GM19193 (cell line): ENCODE results near the gene COL27A1.

Source experiments
- POLR2A ChIP-seq: IDR thresholded peaks from 4 replicates; pipeline ENCODE4 v1.6.1; 2011; ENCODE audit not compliant: insufficient read depth, insufficient read length; ENCODE audit errors: extremely low read depth

Gene COL27A1

DNA sequence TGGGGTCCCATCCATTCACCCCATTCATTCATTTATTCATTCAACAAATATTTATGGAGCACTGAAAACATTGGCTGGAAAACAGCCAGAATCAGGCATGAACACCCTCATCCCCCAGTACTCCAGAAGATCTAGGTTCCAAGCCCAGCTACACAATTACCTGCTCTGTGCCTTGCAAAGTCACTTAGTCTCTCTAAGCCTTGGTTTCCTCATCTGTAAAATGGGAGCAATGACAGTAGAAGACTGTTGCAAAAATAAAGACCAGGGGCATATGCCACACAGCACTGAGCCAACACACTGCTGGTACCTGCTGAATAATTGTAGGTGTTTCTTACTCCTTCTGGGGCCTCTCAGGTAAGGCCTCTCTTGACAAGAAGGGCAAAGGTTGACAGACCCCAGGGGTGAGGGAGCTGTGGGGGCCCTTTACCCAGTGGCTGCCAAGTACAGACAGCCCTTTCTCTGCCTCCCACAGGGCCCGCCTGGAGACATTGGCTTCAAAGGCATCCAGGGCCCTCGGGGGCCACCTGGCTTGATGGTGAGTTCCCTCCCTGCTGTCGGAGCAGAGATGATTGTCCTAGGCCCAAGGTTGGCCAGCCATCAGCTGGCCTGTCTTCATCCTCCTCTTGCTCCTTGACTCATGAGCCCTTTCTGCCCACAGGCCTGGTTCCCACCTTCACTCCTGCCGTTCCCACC lies 145.0 kb downstream of the COL27A1 start:
- TF ChIP-seq POLR2A, result no peak

GRCh38 chr9:114300846-114301797 lies 145.8 kb downstream of the COL27A1 start:
- no peak for TF ChIP-seq POLR2A

DNA sequence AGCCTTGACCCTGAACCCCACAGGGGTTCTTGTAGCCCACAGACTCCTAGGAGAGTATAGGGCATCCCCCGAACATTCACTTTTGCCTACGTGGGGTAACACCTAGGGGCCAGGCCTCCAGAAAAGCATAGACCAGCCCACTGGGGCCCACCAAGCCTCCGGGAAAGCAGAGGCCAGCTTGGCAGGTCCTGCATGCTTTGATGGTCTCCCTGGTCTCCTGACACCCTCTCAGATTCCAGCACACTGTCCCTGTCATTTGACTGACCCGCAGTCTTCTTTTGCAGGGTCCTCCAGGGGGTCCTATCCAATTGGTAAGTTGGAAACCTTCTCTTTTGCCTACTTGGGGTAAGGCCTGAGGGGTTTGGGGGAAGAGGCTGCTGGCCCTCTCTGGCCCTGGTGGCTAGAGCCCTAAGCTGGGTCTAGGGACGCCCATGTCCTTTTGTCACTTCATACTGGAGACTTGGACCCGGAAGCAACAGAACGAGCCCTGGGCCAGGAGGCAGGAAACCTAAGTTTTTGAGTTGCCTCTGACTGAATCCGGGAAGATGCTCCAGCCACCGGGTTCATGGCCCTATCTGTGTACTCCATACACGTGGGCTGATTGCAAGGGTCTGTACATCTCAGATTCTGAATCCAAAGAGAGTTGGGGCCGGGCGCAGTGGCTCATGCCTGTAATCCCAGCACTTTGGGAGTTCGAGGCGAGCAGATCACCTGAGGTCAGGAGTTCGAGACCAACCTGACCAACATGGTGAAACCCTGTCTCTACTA lies 146.6 kb downstream of the COL27A1 start:
- TF ChIP-seq POLR2A, result no peak

DNA sequence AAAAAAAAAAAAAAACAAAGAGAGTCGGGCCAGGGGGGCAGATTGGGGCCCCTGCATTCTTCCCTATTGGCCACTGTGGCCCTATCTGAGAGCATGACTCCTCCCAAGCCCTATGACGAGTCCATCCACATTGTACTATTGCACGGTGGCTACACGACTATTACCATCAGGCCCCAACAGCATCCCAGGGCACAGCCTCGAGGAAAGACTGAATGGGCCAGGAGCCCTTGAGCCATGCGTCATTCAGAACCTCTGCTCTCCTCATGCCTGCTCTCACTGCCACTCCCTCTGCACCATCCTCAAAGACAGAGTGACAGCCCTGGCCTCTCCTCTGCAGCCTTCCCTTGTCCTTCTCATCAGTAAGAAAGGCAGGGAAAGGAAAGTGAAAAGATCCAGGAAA lies 147.4 kb downstream of the COL27A1 start:
- TF ChIP-seq POLR2A, result no peak

DNA sequence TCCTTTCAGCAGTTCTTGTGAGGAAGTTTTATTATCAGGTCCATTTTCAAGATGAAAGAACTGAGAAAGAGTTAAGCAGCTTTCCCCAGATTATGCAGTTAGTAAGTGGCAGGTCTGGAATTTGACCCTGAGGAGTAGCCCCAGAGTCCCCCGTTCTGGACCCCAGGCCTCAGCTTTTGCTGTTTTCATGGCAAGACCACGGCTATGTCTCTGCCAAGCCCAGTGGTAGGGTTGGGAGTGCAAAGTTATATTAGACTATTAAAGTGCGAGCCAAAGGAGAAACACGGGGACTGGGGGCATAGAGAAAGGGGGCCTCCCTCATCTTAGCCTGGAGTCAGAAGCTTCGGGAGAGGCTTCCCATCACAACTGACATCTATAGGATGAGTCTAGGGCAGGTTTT lies 148.2 kb downstream of the COL27A1 start:
- TF ChIP-seq POLR2A, result no peak

DNA sequence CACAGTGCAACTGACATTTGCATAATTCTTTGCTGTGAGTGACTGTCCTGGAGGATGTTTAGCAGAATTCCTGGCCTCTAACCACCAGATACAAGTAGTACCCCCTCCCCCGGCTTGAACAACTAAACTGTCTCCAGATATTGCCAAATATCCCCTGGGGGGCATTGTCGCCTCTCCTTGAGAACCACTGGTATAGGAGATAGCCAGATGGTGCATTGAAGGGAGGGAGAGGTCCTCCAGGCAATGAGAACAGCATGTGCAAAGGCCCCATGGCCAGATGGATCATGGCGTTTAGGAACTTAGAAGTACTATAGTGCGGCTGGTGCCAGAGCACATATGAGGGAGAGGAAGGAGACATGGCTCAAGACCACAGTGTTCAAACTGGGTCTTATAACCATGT lies 148.6 kb downstream of the COL27A1 start:
- no peak for TF ChIP-seq POLR2A

DNA sequence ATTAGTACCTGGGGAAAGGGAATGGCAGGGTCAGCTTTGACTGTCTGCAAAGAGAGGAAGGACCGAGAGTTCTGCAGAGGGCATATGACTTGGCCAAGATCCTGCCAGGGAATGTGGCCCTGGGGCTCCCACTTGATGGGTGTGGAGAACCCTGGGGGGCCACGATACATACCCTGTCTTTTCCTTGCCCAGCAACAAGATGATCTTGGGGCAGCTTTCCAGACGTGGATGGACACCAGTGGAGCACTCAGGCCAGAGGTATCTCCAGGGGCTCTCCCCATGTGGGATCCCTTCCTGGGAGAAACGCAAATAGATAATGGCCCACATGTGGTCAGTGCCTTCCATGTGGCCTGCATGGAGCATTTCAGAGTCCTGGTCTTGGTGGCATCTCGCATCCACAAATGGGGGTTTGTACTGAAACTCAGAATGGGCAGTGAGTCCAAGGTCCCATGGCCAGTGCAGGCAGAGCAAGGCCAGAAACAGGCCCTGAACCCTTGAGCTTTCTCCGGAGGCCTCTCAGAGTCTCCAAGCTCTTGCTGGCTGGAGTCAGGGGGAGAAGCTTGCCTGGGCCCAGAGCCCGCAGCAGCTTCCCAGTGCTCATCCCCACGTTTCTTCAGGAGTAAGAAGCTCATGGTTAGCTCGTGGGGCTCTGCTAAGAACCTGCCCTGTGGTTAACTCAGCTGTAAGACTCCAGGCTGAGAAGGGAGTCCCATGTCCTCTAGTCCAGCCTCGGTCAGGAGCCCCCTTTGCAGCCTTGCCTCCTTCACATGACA lies 149.3 kb downstream of the COL27A1 start:
- TF ChIP-seq POLR2A, result no peak

GRCh38 chr9:114307899-114308267 lies 152.5 kb downstream of the COL27A1 start:
- TF ChIP-seq POLR2A, result no peak

DNA sequence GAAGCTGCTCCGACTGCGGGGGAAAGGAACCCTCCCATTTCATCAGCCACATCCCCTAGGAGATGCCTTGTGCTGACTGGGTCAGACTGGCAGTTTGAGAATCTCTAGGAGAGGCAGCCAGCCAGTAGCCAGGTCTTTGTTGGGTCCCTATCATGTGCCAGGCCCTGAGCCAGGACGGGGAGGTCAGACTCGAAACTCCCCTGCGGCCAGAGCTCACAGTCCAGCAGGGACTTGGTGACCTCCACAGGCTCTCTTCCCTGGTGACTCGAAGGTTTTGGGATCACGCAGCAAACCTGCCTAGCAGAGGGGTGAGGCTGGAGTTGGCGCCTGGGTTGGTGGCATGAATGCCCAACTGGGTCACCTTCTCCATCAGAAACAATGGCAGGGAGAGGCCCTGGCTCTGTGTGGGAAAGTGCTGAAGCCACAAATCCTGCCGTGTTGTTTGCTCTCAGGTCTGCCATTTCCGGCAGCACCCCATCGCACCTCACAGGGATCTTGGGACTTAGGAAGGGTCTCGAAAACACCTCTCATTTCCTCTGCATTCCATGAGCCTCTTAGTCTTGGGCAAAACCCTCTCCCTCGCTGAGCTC lies 153.1 kb downstream of the COL27A1 start:
- TF ChIP-seq POLR2A, result no peak

GRCh38 chr9:114309096-114309495 lies 153.8 kb downstream of the COL27A1 start:
- no peak for TF ChIP-seq POLR2A

DNA sequence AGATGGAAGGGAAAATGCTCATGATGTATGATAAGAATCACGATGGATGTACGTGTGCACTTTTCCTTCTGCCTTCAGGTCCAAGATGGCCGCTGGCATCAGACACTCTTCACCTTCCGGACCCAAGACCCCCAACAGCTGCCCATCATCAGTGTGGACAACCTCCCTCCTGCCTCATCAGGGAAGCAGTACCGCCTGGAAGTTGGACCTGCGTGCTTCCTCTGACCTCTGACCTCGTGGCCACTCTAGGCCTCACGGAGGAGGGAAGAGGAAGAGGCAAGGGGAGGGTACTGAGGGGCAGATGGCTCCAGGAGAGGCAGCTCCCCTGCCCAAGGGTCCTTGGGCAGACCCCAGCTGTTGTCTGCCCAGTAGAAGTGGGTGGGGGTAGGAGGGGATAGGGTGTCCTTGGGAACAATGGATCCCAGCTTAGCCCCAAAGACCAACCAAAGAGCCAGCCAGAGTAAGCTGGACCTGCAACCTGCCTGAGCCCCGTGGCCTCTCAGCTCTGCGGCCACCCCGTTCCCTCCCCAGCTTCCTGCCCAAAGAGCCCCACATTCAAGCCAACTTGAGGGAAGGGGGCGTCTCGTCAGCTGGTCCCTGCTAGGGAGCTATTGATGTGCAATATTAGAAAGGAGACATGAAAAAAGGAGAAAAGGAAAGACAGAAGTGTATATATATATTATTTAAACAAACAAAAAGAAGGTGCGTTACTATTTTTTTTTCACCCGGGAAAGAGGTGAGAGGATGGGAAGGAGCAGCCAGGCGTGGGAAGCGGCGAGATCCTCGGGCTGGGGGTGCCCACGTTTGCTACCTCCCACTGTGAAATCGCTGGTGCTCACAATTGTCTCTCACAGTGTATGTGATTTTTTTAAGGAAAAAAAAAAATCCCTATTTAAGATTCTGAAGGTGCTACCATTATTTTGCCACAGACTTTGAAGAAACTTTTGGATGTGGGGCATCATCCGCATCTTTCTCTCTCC lies 155.4 kb downstream of the COL27A1 start:
- no peak for TF ChIP-seq POLR2A

GRCh38 chr9:114311571-114312512 lies 156.5 kb downstream of the COL27A1 start:
- no peak for TF ChIP-seq POLR2A

DNA sequence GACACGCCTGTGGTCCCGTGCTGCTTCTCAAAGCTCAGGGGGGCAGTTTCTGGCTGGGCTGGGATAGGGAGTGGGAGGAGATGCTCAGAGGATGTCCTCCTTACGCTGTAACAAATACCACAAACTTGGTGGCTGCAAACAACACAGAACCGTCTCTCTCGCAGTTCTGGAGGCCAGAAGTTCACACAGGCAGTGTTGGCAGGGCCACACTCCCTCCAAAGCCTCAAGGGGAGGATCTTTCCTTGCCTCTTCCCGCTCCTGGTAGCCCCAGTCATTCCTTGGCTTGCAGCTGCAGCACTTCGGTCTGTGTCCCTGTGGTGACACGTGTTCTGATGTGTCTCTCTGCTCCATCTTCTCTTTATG lies 157.2 kb downstream of the COL27A1 start:
- TF ChIP-seq POLR2A, result no peak

GRCh38 chr9:114313186-114313585 lies 157.8 kb downstream of the COL27A1 start:
- TF ChIP-seq POLR2A, result no peak
